Upper lobe of left lung (tissue), 6 donors: ENCODE data around the gene WDR35. TPM values are rescaled to one million over a fixed set of nuclear protein-coding genes. Genes with fewer than 3 reads are reported as not detected.

Experiments
- ATAC-seq, 2 donors: fragments of 200-7000 bp; cut with Tn5 transposase; one replicate each; pipeline ENCODE4 v1.9.1; 2022; ENCODE audit warnings: mild to moderate bottlenecking in 2 of 2, moderate library complexity in 2 of 2; ENCODE audit not compliant: low FRiP score in 2 of 2
- DNase-seq, 2 donors: peaks; one replicate each; pipeline ENCODE4 v3.0.0-alpha.2; 2019 to 2020
- H3K27ac ChIP-seq, 4 donors: fragments of 200-600 bp; sonication (generic); one replicate each; pipeline ENCODE4 v1.5.1; 2016 to 2019
- H3K27me3 ChIP-seq, 4 donors: fragments of 200-600 bp; sonication (generic); one replicate each; pipeline ENCODE4 v1.5.1; 2017 to 2019
- H3K36me3 ChIP-seq, 4 donors: fragments of 200-600 bp; sonication (generic); one replicate each; pipeline ENCODE4 v1.5.1; 2016 to 2019
- H3K4me1 ChIP-seq, 4 donors: fragments of 200-600 bp; sonication (generic); one replicate each; pipeline ENCODE4 v1.5.1; 2018 to 2019
- H3K4me3 ChIP-seq, 4 donors: fragments of 200-600 bp; sonication (generic); one replicate each; pipeline ENCODE4 v1.5.1; 2017 to 2019; ENCODE audit warnings: mild to moderate bottlenecking in 2 of 4, moderate library complexity in 1 of 4
- H3K9me3 ChIP-seq, 4 donors: fragments of 200-600 bp; sonication (generic); one replicate each; pipeline ENCODE4 v1.5.1; 2018 to 2019
- EP300 ChIP-seq, 4 donors: sonication (generic); formaldehyde crosslinking; IDR thresholded peaks; one replicate each; pipeline ENCODE4 v1.5.1; 2017; ENCODE audit warnings: antibody characterized with exemption in 4 of 4, control low read depth in 2 of 4
- POLR2A ChIP-seq, 4 donors: fragments of 450-650 bp; IDR thresholded peaks; one replicate each; pipeline ENCODE4 v1.5.1; 2016 to 2017; ENCODE audit warnings: antibody characterized with exemption in 4 of 4, mild to moderate bottlenecking in 2 of 4
- POLR2AphosphoS5 ChIP-seq, 2 donors: sonication (generic); formaldehyde crosslinking; IDR thresholded peaks; one replicate each; pipeline ENCODE4 v1.5.1; 2017; ENCODE audit warnings: antibody characterized with exemption in 2 of 2
- WGBS, 2 donors: methylation state at CpG; one replicate each; pipeline ENCODE4 v1.1.5; 2017 to 2018; 5-methylcytosine and 5-hydroxymethylcytosine counted together
- total RNA-seq, 6 donors: library from RNA; depleted of rRNA in 4 of 6; stranded (reverse); fragments of >200 nt in 4 of 6; gene quantifications; one replicate each; pipeline versions ENCODE4 v1.1.0 to v1.2.1, GENCODE V29; 2016 to 2021
- TF ChIP-seq, protein P1 (sequence below), 6 experiments: fragments of 450-650 bp in 4 of 6; fragments of 200-600 bp in 2 of 6; sonication (generic) in 2 of 6; IDR thresholded peaks; one replicate each; pipeline ENCODE4 v1.5.1; 2016 to 2019; ENCODE audit warnings: antibody characterized with exemption in 6 of 6
- donor health status: DM: no; HTN: no; CAD: no; lungs with moderate emphysema.
- donor health status: DM: no; HTN: yes; CAD: no; lungs with severe emphysema.

Gene WDR35
- total RNA-seq, 6 donors from 2014 or later: 4.4 to 16.5 (median 6.9) TPM

DNA sequence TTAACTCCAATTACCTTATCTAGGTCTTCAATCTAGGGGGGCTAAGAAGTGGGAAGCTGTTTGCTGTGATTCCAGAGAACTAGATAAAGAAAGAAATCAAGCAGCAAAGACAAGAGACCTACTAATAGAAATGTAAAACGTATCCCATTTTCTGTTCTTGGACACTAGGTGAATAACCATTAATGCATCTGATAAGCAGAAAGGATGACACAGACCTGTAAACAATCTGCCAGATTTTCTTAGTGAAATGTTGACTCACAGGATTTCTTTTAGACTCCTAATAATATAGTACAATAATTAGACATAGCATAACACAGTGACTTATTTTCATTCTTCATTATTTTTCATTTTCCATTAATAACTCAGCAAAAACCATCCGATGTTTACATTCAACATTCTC lies 1.3 kb downstream of the WDR35 start:
- Histone ChIP-seq H3K27me3 (no peaks in the 10 kb centered on the region), H3K36me3 (no peaks in the 10 kb centered on the region), H3K27ac (no peak overlapping the region), H3K4me1 (peaks cover 6 to 19% (median 8%) of the 10 kb centered on the region in 4 donors), H3K9me3 (no peaks in the 10 kb centered on the region), H3K4me3 (no peak overlapping the region)
- no peak for TF ChIP-seq POLR2AphosphoS5 (IDR thresholded peaks at IDR 0.05)
- TF ChIP-seq, protein P1, sequence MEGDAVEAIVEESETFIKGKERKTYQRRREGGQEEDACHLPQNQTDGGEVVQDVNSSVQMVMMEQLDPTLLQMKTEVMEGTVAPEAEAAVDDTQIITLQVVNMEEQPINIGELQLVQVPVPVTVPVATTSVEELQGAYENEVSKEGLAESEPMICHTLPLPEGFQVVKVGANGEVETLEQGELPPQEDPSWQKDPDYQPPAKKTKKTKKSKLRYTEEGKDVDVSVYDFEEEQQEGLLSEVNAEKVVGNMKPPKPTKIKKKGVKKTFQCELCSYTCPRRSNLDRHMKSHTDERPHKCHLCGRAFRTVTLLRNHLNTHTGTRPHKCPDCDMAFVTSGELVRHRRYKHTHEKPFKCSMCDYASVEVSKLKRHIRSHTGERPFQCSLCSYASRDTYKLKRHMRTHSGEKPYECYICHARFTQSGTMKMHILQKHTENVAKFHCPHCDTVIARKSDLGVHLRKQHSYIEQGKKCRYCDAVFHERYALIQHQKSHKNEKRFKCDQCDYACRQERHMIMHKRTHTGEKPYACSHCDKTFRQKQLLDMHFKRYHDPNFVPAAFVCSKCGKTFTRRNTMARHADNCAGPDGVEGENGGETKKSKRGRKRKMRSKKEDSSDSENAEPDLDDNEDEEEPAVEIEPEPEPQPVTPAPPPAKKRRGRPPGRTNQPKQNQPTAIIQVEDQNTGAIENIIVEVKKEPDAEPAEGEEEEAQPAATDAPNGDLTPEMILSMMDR (IDR thresholded peaks at IDR 0.05): no peak
- TF ChIP-seq EP300 (IDR thresholded peaks at IDR 0.05): no peak
- DNase-seq (no peak), ATAC-seq (no peak)
- WGBS, 2 donors: 81 to 86% methylated on average over 2 of the region's 2 CpGs

DNA sequence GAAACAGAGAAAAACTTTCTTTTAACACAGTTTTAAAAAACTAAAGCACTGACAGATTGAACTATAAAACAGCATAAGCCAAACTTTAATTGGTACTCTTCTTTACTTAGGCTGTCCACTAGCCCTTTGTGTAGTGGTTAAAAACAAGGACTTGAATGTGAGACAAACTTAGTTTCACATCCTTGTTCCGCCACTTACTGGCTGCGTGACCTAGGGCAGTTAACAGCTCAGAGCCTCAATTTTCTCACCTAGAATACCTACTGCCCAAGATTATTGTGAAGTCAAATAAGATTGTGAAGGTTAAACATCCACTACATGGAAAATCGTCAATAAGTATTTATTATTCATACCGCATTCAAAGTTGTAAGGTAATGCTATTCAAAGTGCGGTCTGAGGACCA lies 2.0 kb downstream of the WDR35 start:
- Histone ChIP-seq H3K4me3 (no peak overlapping the region), H3K9me3 (no peaks in the 10 kb centered on the region), H3K4me1 (peaks cover 6 to 19% (median 8%) of the 10 kb centered on the region in 4 donors), H3K36me3 (no peaks in the 10 kb centered on the region), H3K27me3 (no peaks in the 10 kb centered on the region), H3K27ac (no peak overlapping the region)
- ATAC-seq (no peak), DNase-seq (no peak)
- no peak for TF ChIP-seq POLR2A (IDR thresholded peaks at IDR 0.05)
- TF ChIP-seq, protein P1 (IDR thresholded peaks at IDR 0.05): no peak
- TF ChIP-seq POLR2AphosphoS5 (IDR thresholded peaks at IDR 0.05): no peak
- no peak for TF ChIP-seq EP300 (IDR thresholded peaks at IDR 0.05)
- 95% methylated on average over 5 of the region's 5 CpGs for WGBS, 2 donors

DNA sequence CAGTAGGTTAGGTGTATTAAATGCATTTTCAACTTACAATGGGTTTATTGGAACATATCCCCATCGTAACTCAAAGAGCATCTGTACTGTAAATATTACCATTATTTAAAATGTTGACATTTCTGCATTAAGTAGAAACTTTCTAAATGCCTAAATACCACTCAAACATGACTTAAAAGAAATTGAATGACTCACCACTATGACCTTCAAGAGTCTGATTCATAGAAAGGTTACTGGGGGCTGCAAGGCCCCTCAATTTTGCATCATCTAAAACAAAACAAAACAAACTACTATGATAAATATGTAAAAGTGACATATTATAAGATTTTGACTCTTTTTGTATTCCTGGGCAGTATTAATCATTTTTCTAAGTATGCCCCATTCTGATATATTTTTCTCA lies 7.6 kb downstream of the WDR35 start:
- no peak for DNase-seq
- Histone ChIP-seq H3K4me3 (no peak overlapping the region), H3K27ac (no peak overlapping the region), H3K9me3 (no peaks in the 10 kb centered on the region), H3K36me3 (peaks cover 0 to 7% (median 0%) of the 10 kb centered on the region in 4 donors), H3K27me3 (no peaks in the 10 kb centered on the region), H3K4me1 (no peaks in the 10 kb centered on the region)
- ATAC-seq: no peak
- TF ChIP-seq POLR2AphosphoS5 (IDR thresholded peaks at IDR 0.05) (no peak), EP300 (IDR thresholded peaks at IDR 0.05) (no peak), POLR2A (IDR thresholded peaks at IDR 0.05) (no peak)
- TF ChIP-seq, protein P1 (IDR thresholded peaks at IDR 0.05): no peak
- 73 to 90% methylated on average over 1 of the region's 1 CpG for WGBS, 2 donors

DNA sequence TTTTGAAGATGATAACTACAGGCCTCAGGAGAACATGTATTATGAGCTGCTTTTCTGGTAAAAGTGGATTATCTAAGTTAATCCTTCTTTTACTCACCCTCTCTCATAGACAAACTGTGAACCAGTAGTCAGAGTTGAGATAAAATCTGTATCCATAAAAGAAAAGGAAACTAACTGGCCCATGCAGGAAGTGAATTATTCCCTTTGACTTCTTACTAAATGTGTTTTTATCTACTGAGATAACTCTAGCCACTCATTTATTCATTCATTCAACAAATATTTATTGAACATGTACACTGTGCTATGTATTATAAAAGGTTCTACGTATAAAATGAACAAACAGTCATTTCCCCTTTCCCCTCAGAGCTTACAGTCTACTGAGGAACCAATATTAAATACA lies 10.0 kb downstream of the WDR35 start:
- TF ChIP-seq, protein P1 (IDR thresholded peaks at IDR 0.05): no peak
- TF ChIP-seq POLR2AphosphoS5 (IDR thresholded peaks at IDR 0.05): no peak
- TF ChIP-seq POLR2A (IDR thresholded peaks at IDR 0.05): no peak
- TF ChIP-seq EP300 (IDR thresholded peaks at IDR 0.05): no peak
- no peak overlapping the region for H3K27ac ChIP-seq
- WGBS, 2 donors: 52 to 68% methylated on average over 1 of the region's 1 CpG
- H3K4me1 ChIP-seq: no peaks in the 10 kb centered on the region
- no peak overlapping the region for H3K4me3 ChIP-seq
- H3K27me3 ChIP-seq: no peaks in the 10 kb centered on the region
- no peaks in the 10 kb centered on the region for H3K9me3 ChIP-seq
- DNase-seq: no peak
- H3K36me3 ChIP-seq: peaks cover 0 to 11% (median 0%) of the 10 kb centered on the region in 4 donors
- ATAC-seq: no peak

DNA sequence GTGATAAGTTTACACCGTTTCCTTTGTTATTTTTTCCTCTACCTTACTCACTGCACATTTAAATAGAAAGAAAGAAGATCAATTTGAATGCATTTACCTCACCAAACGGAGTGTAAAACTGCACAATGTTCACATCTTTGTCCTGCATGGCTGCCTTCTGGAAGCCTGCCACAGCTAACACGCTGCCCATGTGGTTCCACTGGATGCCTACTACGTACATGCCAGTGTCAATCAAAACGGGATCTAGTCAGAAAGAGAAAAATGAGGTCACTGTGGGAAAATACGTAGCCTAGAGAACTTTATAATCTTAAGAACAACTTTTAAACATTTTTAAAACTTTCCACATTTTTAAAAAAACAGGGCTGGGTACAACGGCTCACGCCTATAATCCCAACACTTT lies 16.4 kb downstream of the WDR35 start:
- Histone ChIP-seq H3K27ac (no peak overlapping the region), H3K36me3 (peaks cover 0 to 18% (median 0%) of the 10 kb centered on the region in 4 donors), H3K9me3 (no peaks in the 10 kb centered on the region), H3K27me3 (no peaks in the 10 kb centered on the region), H3K4me3 (no peak overlapping the region), H3K4me1 (no peaks in the 10 kb centered on the region)
- no peak for DNase-seq
- TF ChIP-seq POLR2A (IDR thresholded peaks at IDR 0.05): no peak
- no peak for TF ChIP-seq EP300 (IDR thresholded peaks at IDR 0.05)
- TF ChIP-seq POLR2AphosphoS5 (IDR thresholded peaks at IDR 0.05): no peak
- TF ChIP-seq, protein P1 (IDR thresholded peaks at IDR 0.05): no peak
- ATAC-seq: no peak
- 92 to 94% methylated on average over 8 of the region's 8 CpGs for WGBS, 2 donors
